GM18867 (cell line): Measurements from ENCODE around the gene RHBDD1.

Experiments
- ATAC-seq: cut with Tn5 transposase; IDR thresholded peaks from one replicate; pipeline ENCODE4 v1.9.1; 2021; ENCODE audit warnings: mild to moderate bottlenecking, moderate library complexity; ENCODE audit not compliant: unreplicated experiment

The RHBDD1 gene

DNA sequence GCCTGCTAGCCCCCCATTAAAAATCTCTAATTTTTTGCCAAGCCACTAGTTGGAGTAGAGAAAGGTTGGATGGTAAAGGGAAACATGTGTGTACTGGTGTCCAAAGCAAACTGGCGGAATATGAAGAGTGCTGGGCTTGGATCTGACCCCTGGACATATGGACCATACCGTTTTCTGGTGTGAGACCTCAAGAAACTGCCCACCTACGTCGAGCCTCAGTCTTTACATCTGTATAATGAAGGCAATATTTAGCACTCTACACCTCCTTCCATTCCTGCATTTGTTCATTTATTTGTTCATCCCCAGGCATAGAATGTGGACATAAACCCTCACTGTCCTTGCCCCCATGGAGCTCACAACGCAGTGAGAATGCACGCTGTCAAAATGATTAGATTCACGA is 142.4 kb downstream of the RHBDD1 start:
- ATAC-seq = no peak

DNA sequence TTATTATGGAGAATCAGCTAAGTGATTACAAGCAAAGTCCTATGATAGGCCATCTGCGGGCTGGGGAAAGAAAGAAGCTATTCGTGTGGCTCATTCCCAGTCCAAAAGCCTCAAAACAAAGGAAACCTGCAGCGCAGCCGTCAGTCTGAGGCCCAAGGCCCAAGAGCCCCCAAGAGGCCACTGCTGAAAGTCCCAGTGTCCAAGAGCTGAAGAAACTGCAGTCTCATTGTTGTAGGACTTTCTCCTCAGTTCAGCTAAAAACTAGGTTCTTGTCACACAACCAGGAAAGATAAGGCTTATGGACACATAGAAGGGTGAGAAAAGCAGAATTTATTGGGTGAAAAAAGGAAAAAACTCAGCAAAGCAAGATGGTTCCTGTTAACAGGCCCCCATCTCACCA is 143.2 kb downstream of the RHBDD1 start:
- ATAC-seq = no peak

DNA sequence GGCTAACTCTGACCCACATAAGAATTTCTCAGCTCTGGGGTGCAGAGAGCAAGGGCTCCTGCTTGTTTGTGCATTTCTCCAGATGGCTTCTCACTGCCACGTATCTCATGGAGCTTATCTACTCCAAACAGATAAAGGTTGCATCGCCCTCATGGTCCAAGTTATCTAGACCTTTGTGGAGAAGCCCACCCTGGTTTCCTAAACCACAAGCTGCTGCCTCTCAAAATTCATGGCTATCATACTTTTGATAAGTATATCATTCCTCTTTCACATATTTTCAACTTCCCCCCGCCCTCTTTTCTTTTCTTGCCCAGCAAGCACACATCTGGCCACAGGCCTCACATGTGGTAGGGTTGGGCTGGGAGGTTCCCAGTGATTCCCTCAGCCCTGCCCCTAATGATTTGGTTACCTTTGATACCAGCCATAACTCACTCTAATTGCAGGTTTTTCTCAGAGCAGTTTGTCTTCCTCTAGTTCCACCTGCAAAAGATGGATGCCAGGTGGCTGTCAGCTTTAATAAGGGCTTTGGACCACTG is 146.0 kb downstream of the RHBDD1 start:
- no peak for ATAC-seq

DNA sequence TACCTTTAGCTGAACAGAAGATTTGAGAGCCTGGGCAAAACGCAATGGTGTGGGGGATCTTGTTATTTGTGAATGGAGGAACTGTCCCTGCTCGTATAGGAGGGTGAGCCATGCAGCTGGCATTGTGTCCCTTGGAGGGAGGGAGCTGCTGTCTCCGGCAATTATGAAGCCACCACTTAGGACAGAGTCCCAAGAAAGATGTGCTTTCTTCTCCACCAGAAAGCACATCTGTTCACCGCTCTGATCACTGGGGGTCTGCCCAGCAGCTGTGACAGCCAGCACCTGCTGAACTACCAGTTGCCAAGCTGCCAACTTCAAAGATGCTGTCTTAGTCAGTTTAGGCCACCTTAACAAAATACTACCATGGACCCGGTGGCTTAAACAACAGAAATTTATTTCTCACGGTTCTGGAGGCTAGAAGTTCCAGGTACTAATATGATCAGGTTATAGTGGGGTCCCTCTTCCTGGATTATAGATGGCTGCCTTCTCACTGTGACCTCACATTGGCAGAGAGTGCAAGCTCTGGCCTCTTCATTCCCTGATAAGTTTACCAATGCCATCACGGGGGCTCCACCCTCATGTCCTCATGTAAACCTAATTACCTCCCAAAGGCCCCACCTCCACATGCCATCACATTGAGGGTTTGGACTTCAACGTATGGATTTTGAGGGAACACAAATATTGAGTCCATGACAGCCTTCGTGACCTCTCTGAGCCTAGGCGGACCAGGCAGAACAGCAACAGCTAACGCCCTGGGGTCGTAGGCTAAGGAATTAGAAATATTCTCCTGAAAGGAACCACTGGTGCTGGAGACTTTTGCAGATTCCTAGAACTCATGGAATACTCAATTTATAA is 148.3 kb downstream of the RHBDD1 start:
- no peak for ATAC-seq

DNA sequence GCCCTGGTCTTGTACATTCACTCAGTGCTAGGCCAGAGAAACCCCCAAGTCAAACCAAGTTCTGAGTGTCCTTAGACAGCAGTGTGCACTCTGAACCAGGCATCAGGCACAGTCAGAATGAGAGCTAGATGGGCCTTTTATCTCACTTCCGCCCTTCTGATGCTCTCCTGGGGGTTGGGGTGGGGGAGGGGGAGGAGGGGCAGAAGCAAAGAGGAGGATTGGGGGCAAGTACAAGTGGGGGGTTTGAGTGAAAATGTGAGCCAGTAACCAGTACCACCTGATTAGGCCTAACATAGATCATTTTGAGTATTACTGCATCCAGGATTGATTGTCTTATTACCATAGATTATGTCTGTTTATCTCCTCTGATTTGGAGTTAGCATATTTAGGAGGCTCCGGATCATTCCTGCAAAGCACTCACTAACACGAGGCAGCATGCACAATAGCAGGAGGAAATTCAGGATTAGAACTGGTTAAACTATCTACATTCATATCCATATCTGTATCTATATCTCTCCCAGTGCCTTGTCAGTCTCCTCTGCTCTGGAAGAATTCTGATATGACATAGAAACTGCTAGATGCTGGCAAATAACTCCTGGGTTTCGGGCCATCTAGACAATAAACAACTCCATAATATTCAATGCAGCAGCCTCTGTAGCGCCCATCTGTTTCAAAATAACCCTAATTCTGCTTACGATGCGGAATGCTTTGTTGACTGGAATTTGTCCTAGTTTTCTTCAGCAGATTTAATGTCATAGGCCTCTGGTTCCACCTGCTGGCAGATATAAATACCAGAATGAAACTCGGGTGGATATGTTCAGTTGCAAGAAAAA is 149.1 kb downstream of the RHBDD1 start:
- ATAC-seq = peak; percentile 97

DNA sequence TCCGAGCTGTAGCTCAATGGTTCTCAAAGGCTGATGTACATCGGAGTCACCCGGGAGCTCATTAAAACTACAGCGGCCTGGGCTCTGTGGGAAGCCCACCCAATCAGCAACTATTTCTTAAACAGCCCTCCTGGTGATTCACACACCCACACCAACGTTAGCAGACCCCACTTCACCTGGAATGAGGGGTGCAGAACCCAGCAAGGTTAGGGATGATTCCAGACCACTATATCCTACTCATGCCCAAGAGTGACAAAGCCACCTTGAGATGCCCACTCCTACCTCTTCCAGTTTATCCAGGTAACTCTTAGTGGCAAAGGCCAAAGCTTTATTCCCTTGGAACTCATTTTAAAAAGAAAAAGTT is 149.7 kb downstream of the RHBDD1 start:
- ATAC-seq = no peak

DNA sequence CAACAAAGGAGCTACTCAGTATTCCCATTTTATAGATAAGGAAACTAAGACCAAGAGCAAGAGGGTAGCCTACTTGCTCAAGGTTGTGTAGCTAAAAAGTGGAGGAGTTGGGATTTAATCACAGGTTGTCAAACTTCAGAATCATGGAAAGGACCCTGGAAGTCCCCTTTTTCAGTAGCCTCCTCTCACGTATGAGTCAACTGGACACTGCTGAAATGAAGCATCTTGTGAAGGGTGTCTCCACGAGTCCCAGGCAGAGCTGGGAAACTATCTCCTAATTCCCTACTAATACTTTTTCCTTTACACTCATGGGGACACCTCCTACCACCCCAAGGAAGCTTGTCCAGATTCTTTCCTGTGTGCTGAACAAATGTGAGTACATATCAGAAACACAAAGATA is 155.8 kb downstream of the RHBDD1 start:
- ATAC-seq = no peak

DNA sequence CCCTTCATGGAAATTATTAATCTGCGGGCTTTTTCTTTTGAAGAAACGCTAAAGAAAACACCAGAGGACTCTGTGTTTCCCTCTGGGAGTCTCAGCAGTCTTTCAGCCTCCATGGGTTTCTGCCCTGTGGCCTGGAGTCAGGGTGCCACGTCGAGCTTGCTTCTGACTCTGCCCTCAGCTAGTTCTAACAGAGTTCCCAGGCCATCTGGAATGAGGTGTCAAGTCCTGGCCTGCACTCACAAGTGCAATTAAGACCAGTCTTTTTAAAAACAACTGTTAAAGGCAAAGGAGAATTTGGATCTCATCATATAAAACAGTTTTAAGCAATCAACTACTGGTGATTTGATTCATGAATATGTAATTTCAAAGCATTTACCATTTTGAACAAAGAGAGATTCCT is 157.3 kb downstream of the RHBDD1 start:
- ATAC-seq = no peak

DNA sequence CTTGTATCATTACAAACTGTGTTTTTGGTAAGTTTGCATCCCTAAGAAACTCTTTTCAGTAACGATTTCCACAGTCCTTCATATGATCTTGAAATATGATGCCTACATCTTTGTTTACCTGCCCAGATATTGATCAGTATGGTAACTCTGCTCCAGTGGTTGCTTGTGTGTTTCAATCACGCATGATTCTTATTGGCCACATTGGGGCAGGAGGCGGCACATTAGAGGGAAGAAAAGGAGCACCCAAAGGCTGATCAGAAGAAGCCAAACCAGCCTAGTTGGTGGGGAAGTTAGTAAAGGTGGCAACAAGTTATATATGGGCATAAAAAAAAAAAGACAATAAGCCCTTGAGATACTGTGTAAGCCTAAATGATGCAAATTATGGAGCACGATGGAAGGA is 158.9 kb downstream of the RHBDD1 start:
- no peak for ATAC-seq

DNA sequence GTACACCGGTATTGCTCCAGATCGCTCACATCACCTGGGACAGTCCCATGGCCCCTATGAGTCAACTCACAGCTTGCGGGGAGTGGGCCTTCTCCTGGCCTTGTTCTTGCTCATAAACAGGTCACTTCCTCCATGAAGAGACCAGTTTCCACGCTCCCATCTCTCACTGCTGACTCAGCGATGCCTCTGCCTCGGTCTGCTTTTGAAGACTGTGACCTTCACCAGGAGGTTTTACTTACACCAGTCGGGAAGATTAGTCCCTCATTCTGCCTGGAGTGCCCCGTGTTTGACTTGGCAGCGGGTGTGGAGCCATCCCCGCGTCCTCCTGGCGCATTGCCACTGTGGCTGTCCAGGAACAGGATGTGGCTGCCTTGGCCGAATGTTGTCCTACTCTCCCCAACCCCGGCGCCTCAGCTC is 159.8 kb downstream of the RHBDD1 start:
- ATAC-seq = no peak

DNA sequence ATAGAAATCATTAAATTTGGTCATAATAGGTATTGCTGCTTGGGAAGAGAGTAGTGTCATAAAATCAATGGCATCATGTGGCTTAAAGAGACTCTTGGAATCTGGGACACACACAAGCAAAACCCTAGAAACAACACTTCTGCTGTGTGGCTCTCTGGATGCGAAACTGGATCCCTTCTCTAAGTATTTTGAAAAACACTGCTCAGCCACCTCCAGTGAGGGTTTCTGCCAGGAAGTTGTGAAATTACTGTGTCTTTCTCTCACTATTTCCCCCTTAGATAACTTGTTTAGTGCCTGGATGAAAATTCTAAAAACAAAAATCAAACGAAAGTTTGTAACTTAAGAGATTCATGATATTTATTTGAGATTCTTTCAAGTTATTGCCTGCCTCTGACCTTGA is 163.8 kb downstream of the RHBDD1 start:
- ATAC-seq = no peak

DNA sequence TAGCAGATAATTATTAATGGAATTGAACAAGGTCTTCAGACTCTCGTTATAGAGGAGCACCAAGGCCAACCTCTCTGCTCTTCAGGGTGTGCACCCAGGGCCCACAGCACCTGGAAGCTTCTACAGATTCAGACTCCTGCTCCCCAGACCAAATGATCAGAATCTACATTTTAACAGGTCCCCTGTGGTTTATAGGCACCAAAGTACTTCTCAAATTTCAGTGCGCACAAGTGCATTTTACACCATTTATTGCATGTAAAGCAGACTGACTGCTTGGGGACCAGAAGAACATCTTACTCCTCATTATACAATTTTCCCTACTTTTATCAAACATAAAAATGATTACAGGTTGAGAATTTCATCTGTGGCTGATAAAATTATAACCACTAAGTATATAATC is 164.3 kb downstream of the RHBDD1 start:
- no peak for ATAC-seq

DNA sequence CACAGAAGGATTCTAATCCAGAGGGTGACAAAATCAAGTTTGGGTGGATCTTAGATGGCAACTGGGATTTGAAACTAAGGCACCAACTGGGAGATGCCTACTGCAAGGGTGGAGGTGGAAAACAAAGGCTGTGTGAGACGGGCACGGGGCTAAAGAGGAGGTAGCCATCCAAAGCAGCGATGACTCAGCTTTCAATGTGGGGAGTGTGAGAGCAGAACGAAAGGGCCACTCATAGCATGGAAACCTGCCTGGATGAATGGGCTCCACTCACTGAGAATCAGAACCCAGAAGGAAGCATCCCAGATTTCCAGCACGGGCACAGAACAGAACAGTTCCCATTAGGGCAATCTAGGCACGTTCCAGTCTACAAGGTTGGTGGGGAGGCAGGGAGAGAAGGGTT is 168.6 kb downstream of the RHBDD1 start:
- ATAC-seq = no peak

DNA sequence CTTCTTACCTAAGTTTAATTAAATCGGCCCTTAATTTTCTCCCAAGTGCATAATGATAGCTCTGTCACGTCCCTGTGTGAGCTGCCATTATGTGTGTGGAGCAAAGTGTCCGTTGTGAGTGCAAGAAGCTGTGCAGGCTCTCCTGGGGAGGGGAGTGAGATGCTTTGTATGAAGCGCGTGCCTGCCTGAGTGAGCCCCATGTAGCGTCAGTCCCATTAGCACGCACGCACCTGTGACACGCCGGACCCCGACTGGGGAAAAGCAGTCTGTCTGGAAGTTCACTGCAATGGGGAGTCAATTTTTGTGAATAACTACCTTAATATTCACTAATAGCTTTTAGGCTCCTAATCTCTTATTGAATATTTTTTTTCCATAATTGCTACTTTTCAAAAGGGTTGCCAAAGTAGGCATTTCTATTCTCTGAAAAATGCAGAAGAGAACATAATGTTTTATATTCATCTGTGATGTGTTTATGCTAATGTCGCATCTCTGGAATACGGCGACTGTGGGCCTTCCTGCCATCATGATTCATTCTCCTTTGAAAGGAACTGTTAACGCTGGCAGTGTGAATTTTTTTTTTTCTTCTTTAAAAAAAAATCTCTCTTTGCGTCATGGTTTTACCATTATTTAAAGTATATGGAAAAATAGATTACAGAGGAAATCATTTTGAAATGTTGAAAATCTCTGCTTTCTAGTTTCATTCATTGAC is 170.5 kb downstream of the RHBDD1 start:
- no peak for ATAC-seq

DNA sequence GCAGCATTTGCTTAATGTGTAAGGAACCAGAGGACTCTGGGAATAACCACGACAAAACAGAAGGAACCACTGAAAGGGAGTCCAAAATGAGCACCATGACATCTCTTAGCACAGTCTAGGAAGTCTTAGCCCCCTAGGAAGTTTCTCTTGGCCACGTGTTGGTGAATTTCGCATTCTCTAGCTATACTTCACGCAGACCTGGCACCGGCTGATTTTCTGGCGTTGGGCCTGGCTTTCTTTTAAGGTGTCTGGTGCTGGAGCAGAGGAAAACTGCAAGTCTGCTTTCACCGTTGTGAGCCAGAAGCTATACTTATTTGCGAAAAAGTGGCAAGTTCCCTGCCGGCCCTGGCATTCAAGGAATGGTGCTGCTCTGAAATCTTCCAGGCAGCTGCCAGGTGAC is 171.3 kb downstream of the RHBDD1 start:
- ATAC-seq = no peak

DNA sequence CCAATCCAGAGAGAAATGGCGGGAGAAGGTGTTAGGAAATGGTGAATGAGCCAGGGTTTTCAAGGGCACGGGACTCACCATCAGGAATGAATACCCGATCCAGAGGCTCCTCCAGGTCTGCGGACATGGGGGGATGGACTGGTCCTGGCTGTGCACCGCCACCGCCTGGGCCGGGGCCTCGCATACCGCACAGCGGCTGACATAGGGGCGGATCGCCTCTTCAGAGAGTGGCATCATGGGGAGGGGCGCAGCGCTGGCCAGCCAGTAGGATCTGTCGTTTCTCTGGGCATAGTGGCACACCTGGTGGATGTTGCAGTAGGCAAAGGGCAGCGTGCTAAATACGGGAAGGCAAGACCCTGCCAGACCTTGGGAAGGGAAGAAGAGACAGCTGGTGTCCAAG is 172.1 kb downstream of the RHBDD1 start:
- ATAC-seq = no peak

DNA sequence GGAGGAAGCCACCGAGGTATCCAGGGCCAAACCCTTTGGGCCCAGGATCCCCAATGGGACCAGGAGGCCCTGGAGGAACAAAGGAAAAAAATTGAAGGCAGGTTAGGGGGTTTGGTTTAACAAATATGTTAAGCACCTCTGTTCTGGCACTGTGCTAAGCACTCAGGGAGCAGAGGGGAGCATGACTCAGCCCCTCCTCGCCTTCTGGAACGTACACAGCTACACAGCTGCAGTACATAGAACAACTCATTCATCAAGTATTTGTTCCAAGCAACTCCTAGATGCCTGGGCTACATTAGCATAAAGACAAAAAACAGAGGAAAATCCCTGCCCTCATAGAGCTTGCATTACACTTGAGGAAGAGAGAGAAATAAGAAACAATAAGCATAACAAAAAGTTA is 174.6 kb downstream of the RHBDD1 start:
- no peak for ATAC-seq

DNA sequence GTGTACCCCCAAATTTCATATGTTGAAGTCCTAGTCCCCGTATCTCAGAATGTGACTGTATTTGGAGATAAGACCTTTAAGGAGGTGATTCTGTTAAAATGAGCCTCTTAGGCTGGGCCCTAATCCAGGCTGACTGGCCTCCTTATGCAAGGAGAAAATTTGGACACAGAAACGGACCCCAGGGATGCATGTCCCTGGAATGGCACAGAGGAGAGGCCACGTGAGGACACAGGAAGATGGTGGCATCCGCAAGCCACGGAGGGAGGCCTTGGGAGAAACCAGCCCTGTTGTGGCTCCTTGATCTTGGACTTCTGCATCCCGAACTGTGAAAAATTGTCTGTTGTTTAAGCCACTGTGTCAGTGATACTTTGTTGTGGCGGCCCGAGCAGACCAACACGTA is 177.5 kb downstream of the RHBDD1 start:
- no peak for ATAC-seq

DNA sequence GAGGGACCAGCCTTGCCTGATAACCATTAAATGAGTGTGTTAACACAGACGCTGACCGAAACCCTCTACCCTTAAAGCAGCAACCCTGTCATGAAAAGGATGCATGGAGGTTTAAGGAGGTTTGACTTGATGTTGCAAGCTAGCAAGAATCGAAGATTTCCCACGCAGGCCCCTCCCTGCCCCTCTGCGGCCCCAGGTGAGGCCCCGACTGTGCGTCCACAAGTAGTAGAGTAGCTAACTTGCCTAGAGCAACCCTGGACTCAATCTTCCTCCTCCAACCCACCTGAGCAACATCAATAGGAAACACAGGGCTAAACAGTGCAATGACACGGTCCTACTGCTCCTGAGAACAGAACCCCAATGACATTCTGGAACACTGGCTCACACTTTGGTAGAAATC is 178.0 kb downstream of the RHBDD1 start:
- no peak for ATAC-seq

DNA sequence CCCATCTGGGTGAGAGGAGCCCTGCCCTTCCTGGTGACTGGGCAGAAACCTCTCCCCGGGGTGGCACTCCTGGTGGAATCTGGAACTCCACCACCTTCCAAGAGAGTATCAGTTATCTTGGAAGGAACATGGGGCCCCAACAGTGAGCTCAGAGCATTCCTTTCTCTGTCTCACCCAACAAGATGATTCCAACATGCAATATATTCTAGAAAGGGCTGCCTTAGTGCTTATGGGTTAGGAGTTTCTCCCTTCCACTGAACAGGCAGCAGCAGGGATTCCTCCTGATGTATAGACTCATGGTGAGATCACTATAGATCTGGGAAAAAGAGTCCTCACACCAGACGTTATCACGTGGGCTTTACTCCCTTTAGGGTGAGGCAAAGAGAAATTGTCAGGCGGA is 181.0 kb downstream of the RHBDD1 start:
- no peak for ATAC-seq

DNA sequence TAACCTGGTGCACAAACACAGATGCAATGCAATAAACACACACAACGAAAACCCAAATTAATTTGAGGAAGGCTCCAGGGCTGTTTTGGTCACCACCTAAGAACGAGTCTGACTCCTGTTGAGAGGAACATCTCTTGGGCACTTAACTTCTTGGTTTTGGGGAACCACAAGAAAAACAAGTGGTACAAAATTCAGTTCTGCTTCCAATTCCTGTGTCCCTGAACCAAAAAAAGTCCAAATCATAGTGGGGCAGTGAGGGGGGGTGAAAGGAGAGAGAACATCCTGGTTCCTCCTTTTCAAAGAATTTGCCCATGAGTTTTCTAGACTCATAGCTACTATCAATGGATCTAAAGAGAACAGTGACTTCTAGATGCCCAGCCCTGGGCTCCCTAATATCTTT is 184.6 kb downstream of the RHBDD1 start:
- ATAC-seq = no peak
